Measurements from ENCODE around the gene ZNF609. TPM values are rescaled to one million over a fixed set of nuclear protein-coding genes. Genes with fewer than 3 reads are reported as not detected.
A peak's percentile ranks its signal among the peaks of the same experiment; 100 is the strongest.

The ZNF609 gene
- total and polyA plus RNA-seq, 10 of the 15 experiments (the other 5 are each of a cell fraction or from before 2014, with no cell fraction given) = 5.1 to 35.3 (median 13.6) TPM

GRCh38 chr15:64447536-64448315 is 12.7 kb upstream of the ZNF609 start:
- CTCF ChIA-PET = interaction anchor here (0.5 to 1.5 kb wide), 8 partner anchors 11 to 206 kb away, joined by 3 to 5 read pairs (median 3); no protein-coding TSS in a partner anchor
- peak; percentile 73 for FAIRE-seq
- no TSS peak for BruUV-seq (replicated peaks)
- ATAC-seq = peak; percentile 79
- no peak overlapping the region for H3K9ac ChIP-seq (ENCODE audit: control insufficient read depth, insufficient read depth, low read length)
- no peaks in the 10 kb centered on the region for H3K9me3 ChIP-seq (replicated peaks; ENCODE audit: control insufficient read depth, insufficient read depth, low read length)
- in situ Hi-C loops (cut with MboI) (no loop called here), intact Hi-C loops (cut with micrococcal nuclease; ENCODE audit: unreplicated experiment) (no loop called here)
- H3K79me2 ChIP-seq (ENCODE audit: control insufficient read depth, insufficient read depth, low read length) = peaks cover 3% of the 10 kb centered on the region; the same call in 1 of the 2 replicates
- RAD21 ChIA-PET (ENCODE audit: unreplicated experiment) = interaction anchor here (0.6 to 2.2 kb wide), 11 partner anchors 12 to 220 kb away, joined by 3 to 24 read pairs (median 4); partner anchors contain the start of gene ZNF609
- POLR2A ChIA-PET = interaction anchor here (0.9 to 1.3 kb wide), 6 partner anchors 11 to 187 kb away, joined by 3 to 5 read pairs (median 4); partner anchors contain the start of gene ZNF609
- H3K4me1 ChIP-seq (ENCODE audit: control insufficient read depth, insufficient read depth, low read length) = peaks cover 48% of the 10 kb centered on the region
- no peak for DNase-seq (ENCODE audit: low read depth, low spot score)
- H3K36me3 ChIP-seq (ENCODE audit: control insufficient read depth in 2 of 2, insufficient read depth in 2 of 2, low read length in 1 of 2) = peaks cover 0 to 2% of the 10 kb centered on the region in 2 experiments; a peak in 2 of 4 replicates
- SMC1A ChIA-PET (ENCODE audit: uncharacterized antibody, unreplicated experiment) = interaction anchor here (0.7 to 2.2 kb wide), 17 partner anchors 8 to 205 kb away, joined by 3 to 12 read pairs (median 4); partner anchors contain the start of gene ZNF609
- WGBS (ENCODE audit: insufficient coverage, insufficient replicate concordance, low lambda C conversion rate, missing lambda C conversion rate) = 52% methylated on average over 6 of the region's 6 CpGs
- H3K4me3 ChIP-seq = 0 out of 2 replicates have a peak overlapping the region, but pooled peaks have one; percentile 21
- H2AFZ ChIP-seq (ENCODE audit: control insufficient read depth, low read depth, low read length) = no peak overlapping the region; the same call in 1 of the 2 replicates
- H3K4me2 ChIP-seq (ENCODE audit: control insufficient read depth, insufficient read depth) = peak overlapping the region; percentile 36
- H3K27me3 ChIP-seq (replicated peaks in 1 of 2; ENCODE audit: control insufficient read depth in 2 of 2, insufficient read depth in 2 of 2, low read length in 1 of 2) = no peaks in the 10 kb centered on the region
- peak overlapping the region; percentile 60 for H3K27ac ChIP-seq (ENCODE audit: control insufficient read depth, insufficient read depth)
- H4K20me1 ChIP-seq (ENCODE audit: control insufficient read depth, insufficient read depth) = no peaks in the 10 kb centered on the region
- TF ChIP-seq TARDBP (IDR thresholded peaks at IDR 0.05; ENCODE audit: borderline replicate concordance) = no peak
- no peak for TF ChIP-seq HDAC2 (IDR thresholded peaks at IDR 0.05)
- TF ChIP-seq KLF5 (IDR thresholded peaks at IDR 0.05; ENCODE audit: partially characterized antibody) = no peak
- TF ChIP-seq GABPA (IDR thresholded peaks at IDR 0.05; ENCODE audit: low read depth) = no peak
- no peak for TF ChIP-seq CREB1 (IDR thresholded peaks at IDR 0.05; ENCODE audit: low read depth)
- TF ChIP-seq BCL11A (IDR thresholded peaks at IDR 0.05; ENCODE audit: low read depth, low read length) = 0 out of 2 replicates have a peak, but pooled peaks have one; percentile 43
- no peak for TF ChIP-seq SUZ12 (IDR thresholded peaks at IDR 0.05; ENCODE audit: unreplicated experiment)
- no peak for TF ChIP-seq BMI1 (IDR thresholded peaks at IDR 0.05; ENCODE audit: borderline replicate concordance)
- TF ChIP-seq BCLAF1 (IDR thresholded peaks at IDR 0.05) = no peak
- TF ChIP-seq CEBPB (IDR thresholded peaks at IDR 0.05; ENCODE audit: borderline replicate concordance in 1 of 2, low read depth in 2 of 2, low read length in 2 of 2) = no peak
- TF ChIP-seq CEBPZ (IDR thresholded peaks at IDR 0.05; ENCODE audit: low read depth, low read length) = no peak
- TF ChIP-seq TBL1XR1 (IDR thresholded peaks at IDR 0.05; ENCODE audit: low read depth, low read length) = no peak
- TF ChIP-seq ATF2 (IDR thresholded peaks at IDR 0.05; ENCODE audit: low read length) = no peak
- TF ChIP-seq IRF3 (IDR thresholded peaks at IDR 0.05) = no peak
- TF ChIP-seq LARP7 (IDR thresholded peaks at IDR 0.05) = no peak
